K562 (cell line): Measurements from ENCODE around the gene INHA. TPM values are rescaled to one million over a fixed set of nuclear protein-coding genes. Genes with fewer than 3 reads are reported as not detected.
A peak's percentile ranks its signal among the peaks of the same experiment; 100 is the strongest.

ENCODE experiments used
- ATAC-seq: fragments of 200-7000 bp; cut with Tn5 transposase; 3 replicates; pipeline ENCODE4 v1.9.1; 2020; ENCODE audit warnings: moderate library complexity
- BruUV-seq: library from RNA; stranded (reverse); fragments of 400-500 nt; replicated peaks from 2 replicates; lab custom pipeline; 2021; lab: Mats Ljungman, UMichigan
- CTCF ChIA-PET: fragments of 300-600 bp; formaldehyde crosslinking; extraction: SDS; loops from one replicate; lab custom pipeline; 2021; ENCODE audit warnings: low intra/inter-chr PET ratio; lab: Yijun Ruan, JAX
- POLR2A ChIA-PET: fragments of 300-600, 350-650 bp; sonication (Branson Sonifier 250); formaldehyde crosslinking; extraction: SDS; loops from one replicate; lab custom pipeline; 2021; ENCODE audit warnings: antibody characterized with exemption, inconsistent platforms; lab: Yijun Ruan, JAX
- DNase-seq, 4 experiments: peaks; one replicate each; pipeline versions ENCODE4 v3.0.0 to v3.0.0-alpha.2; 2011 to 2018; ENCODE audit warnings: low spot score in 3 of 4, mixed read lengths in 3 of 4; ENCODE audit errors: extremely low read depth in 1 of 4
- FAIRE-seq: peaks from 2 replicates; lab custom pipeline; 2011; peaks lifted over from hg19 to GRCh38; lab: Jason Lieb, UNC
- H2AFZ ChIP-seq: 2 replicates; pipeline ENCODE4 v1.6.0; 2011; ENCODE audit warnings: low read depth, low read length, control low read depth, inconsistent platforms
- H3K27ac ChIP-seq: fragments of 200-600 bp; 3 replicates; pipeline ENCODE4 v1.8.0; 2011; ENCODE audit warnings: low read depth, mild to moderate bottlenecking, control low read depth, inconsistent platforms, low read length, moderate library complexity, mixed read lengths; ENCODE audit errors: extremely low read depth
- H3K27me3 ChIP-seq, 2 experiments: fragments of 300-600 bp in 1 of 2; 2 replicates in 1 of 2; 3 replicates in 1 of 2; pipeline versions ENCODE4 v1.6.0 to v1.8.0; 2011; ENCODE audit warnings: inconsistent platforms in 2 of 2, low read length in 2 of 2, mild to moderate bottlenecking in 1 of 2, mixed read lengths in 1 of 2, moderate library complexity in 1 of 2; ENCODE audit not compliant: control insufficient read depth in 2 of 2, insufficient read depth in 2 of 2
- H3K36me3 ChIP-seq: fragments of 300-600 bp; 3 replicates; pipeline ENCODE4 v1.8.0; 2011; ENCODE audit warnings: mild to moderate bottlenecking, low read length, inconsistent platforms; ENCODE audit not compliant: control insufficient read depth, insufficient read depth
- H3K4me1 ChIP-seq, 2 experiments: fragments of 200-600 bp in 1 of 2; replicated peaks in 1 of 2; 2 replicates in 1 of 2; 3 replicates in 1 of 2; pipeline versions ENCODE4 v1.5.1 to v1.8.0; 2011; ENCODE audit warnings: inconsistent platforms in 2 of 2, low read length in 2 of 2, mild to moderate bottlenecking in 1 of 2, mixed read lengths in 1 of 2, moderate library complexity in 1 of 2; ENCODE audit not compliant: control insufficient read depth in 2 of 2, insufficient read depth in 2 of 2
- H3K4me2 ChIP-seq: 2 replicates; pipeline ENCODE4 v1.6.1; 2011; ENCODE audit warnings: low read length, control low read depth, inconsistent platforms, mixed read lengths; ENCODE audit not compliant: insufficient read depth
- H3K4me3 ChIP-seq: fragments of 200-600 bp; sonication (generic), shearing (Covaris generic); 2 replicates; pipeline ENCODE4 v1.5.1; 2016; ENCODE audit warnings: control low read depth, inconsistent platforms
- H3K79me2 ChIP-seq: fragments of 200-600 bp; 3 replicates; pipeline ENCODE4 v1.8.0; 2011; ENCODE audit warnings: low read length, inconsistent platforms; ENCODE audit not compliant: control insufficient read depth, insufficient read depth
- H3K9ac ChIP-seq, 2 experiments: 2 replicates each; pipeline versions ENCODE4 v1.6.0 to v1.6.1; 2011; ENCODE audit warnings: low read depth in 2 of 2, low read length in 2 of 2, control low read depth in 1 of 2, inconsistent platforms in 1 of 2, mild to moderate bottlenecking in 1 of 2, mixed read lengths in 1 of 2; ENCODE audit not compliant: insufficient read depth in 1 of 2
- H3K9me1 ChIP-seq: one replicate; pipeline ENCODE4 v1.6.0; 2011; ENCODE audit warnings: inconsistent platforms, mild to moderate bottlenecking, low read length, moderate library complexity; ENCODE audit not compliant: control insufficient read depth, insufficient read depth
- H3K9me3 ChIP-seq: replicated peaks from 2 replicates; pipeline ENCODE4 v1.5.1; 2011; ENCODE audit warnings: low read depth, low read length, inconsistent platforms; ENCODE audit not compliant: control insufficient read depth, insufficient read depth
- H4K20me1 ChIP-seq: replicated peaks from 2 replicates; pipeline ENCODE4 v1.6.1; 2011; ENCODE audit warnings: low read length, inconsistent platforms, mixed read lengths; ENCODE audit not compliant: control insufficient read depth, insufficient read depth
- ARID1B ChIP-seq: fragments of 450-650 bp; IDR thresholded peaks from 2 replicates; pipeline ENCODE4 v1.6.1; 2016; ENCODE audit warnings: antibody characterized with exemption, mild to moderate bottlenecking, inconsistent platforms
- ATF1 ChIP-seq, 2 experiments: fragments of 450-650 bp in 1 of 2; IDR thresholded peaks; 2 replicates each; pipeline ENCODE4 v1.6.1; 2016; ENCODE audit warnings: missing compliant biosample characterization in 1 of 2, missing genetic modification characterization in 1 of 2
- CCNT2 ChIP-seq: IDR thresholded peaks from 2 replicates; pipeline ENCODE4 v1.6.1; 2011; ENCODE audit warnings: borderline replicate concordance, low read depth, mild to moderate bottlenecking, moderate library complexity, mixed read lengths, low read length; ENCODE audit not compliant: insufficient read length; ENCODE audit errors: extremely low read depth
- CEBPB ChIP-seq: fragments of 450-650 bp; IDR thresholded peaks from 2 replicates; pipeline ENCODE4 v1.6.1; 2016; ENCODE audit warnings: missing genetic modification characterization, missing compliant biosample characterization
- ETV6 ChIP-seq, 3 experiments: fragments of 150-350 bp in 1 of 3; sonication (generic) in 1 of 3; formaldehyde crosslinking in 1 of 3; IDR thresholded peaks; 2 replicates each; pipeline versions ENCODE4 v1.6.1 to v1.8.0; 2014 to 2022; ENCODE audit warnings: borderline replicate concordance in 2 of 3, low read depth in 2 of 3, antibody characterized with exemption in 1 of 3, low read length in 1 of 3, mild to moderate bottlenecking in 1 of 3, missing genetic modification reagents in 1 of 3
- GABPB1 ChIP-seq: sonication (generic); formaldehyde crosslinking; IDR thresholded peaks from 2 replicates; pipeline ENCODE4 v1.8.0; 2022; ENCODE audit warnings: mild to moderate bottlenecking, missing genetic modification reagents
- L3MBTL2 ChIP-seq: fragments of 450-650 bp; IDR thresholded peaks from 2 replicates; pipeline ENCODE4 v1.6.1; 2016; ENCODE audit warnings: mild to moderate bottlenecking, moderate library complexity
- SMAD3 ChIP-seq: fragments of 450-650 bp; formaldehyde crosslinking; conservative IDR thresholded peaks from 2 replicates; pipeline ENCODE4 v1.4.0; 2020; ENCODE audit warnings: mild to moderate bottlenecking
- SMC3 ChIP-seq: conservative IDR thresholded peaks from 2 replicates; pipeline ENCODE4 v1.6.1; 2011; ENCODE audit warnings: low read depth, low read length, improper control_type of control experiment; ENCODE audit not compliant: insufficient read depth
- SNRNP70 ChIP-seq: fragments of 200-400 bp; formaldehyde crosslinking; optimal IDR thresholded peaks from 2 replicates; pipeline ENCODE3; 2017; ENCODE audit warnings: low read depth, low read length
- SP1 ChIP-seq: sonication (generic); formaldehyde crosslinking; IDR thresholded peaks from 2 replicates; pipeline ENCODE4 v1.8.1; 2022; ENCODE audit warnings: mild to moderate bottlenecking, missing genetic modification reagents
- SUPT5H ChIP-seq: fragments of 450-650 bp; IDR thresholded peaks from 2 replicates; pipeline ENCODE4 v1.6.1; 2016
- ZBTB11 ChIP-seq, 3 experiments: fragments of 200-800 bp in 1 of 3; fragments of 250-450 bp in 1 of 3; fragments of 450-650 bp in 1 of 3; sonication (Bioruptor Pico) in 1 of 3; sonication (Bioruptor generic) in 1 of 3; formaldehyde crosslinking in 1 of 3; IDR thresholded peaks; 2 replicates each; pipeline versions ENCODE4 v1.6.1 to v1.8.0; 2016 to 2022; ENCODE audit warnings: mild to moderate bottlenecking in 2 of 3, missing genetic modification characterization in 2 of 3, missing compliant biosample characterization in 1 of 3, moderate library complexity in 1 of 3
- WGBS: fragments of 100-300 bp; shearing (Covaris generic); methylation state at CpG from one replicate; pipeline ENCODE4 v1.1.6; 2016; ENCODE audit warnings: low coverage, mixed read lengths; ENCODE audit not compliant: insufficient coverage; ENCODE audit errors: missing lambda C conversion rate; 5-methylcytosine and 5-hydroxymethylcytosine counted together
- in situ Hi-C: fragments of 300-500 bp; cut with MboI; formaldehyde crosslinking; loops from 4 replicates; pipeline ENCODE4 v1.15.0; 2018; ENCODE audit warnings: inconsistent platforms, mixed read lengths
- intact Hi-C: fragments of 100-400 bp; cut with micrococcal nuclease; formaldehyde crosslinking; loops from 2 replicates; pipeline ENCODE4 v1.14.2; 2022
- polyA plus RNA-seq, 8 experiments: library from polyadenylated mRNA; depleted of rRNA in 4 of 8; stranded (reverse) in 5 of 8; unstranded in 3 of 8; fragments of >200 nt; fragmentation: Nextera tagmentation in 2 of 8; fragmentation: Illumina TruSeq in 1 of 8; extraction: Ambion mirVana in 2 of 8; extraction: Trizol in 1 of 8; gene quantifications; 2 replicates each; pipeline versions ENCODE4 v1.2.1 to v1.2.3, GENCODE V29; 2011 to 2014; ENCODE audit warnings: inconsistent platforms in 1 of 8, missing spikeins in 1 of 8
- total RNA-seq, 7 experiments: library from RNA; depleted of rRNA in 6 of 7; stranded (reverse); fragments of >200 nt in 6 of 7; fragmentation: Illumina TruSeq in 2 of 7; extraction: Trizol in 2 of 7; gene quantifications; 2 replicates each; pipeline versions ENCODE4 v1.2.1 to v1.2.3, GENCODE V29; 2011 to 2021; ENCODE audit warnings: low replicate concordance in 1 of 7
- TF ChIP-seq, protein P1 (sequence below): fragments of 150-350 bp; conservative IDR thresholded peaks from 2 replicates; pipeline ENCODE4 v1.6.1; 2014; ENCODE audit warnings: low read length

The INHA gene
- total and polyA plus RNA-seq, 9 of the 15 experiments (the other 6 are each of a cell fraction or from before 2014, with no cell fraction given) = 0.07 to 1.9 (median 0.40) TPM

DNA sequence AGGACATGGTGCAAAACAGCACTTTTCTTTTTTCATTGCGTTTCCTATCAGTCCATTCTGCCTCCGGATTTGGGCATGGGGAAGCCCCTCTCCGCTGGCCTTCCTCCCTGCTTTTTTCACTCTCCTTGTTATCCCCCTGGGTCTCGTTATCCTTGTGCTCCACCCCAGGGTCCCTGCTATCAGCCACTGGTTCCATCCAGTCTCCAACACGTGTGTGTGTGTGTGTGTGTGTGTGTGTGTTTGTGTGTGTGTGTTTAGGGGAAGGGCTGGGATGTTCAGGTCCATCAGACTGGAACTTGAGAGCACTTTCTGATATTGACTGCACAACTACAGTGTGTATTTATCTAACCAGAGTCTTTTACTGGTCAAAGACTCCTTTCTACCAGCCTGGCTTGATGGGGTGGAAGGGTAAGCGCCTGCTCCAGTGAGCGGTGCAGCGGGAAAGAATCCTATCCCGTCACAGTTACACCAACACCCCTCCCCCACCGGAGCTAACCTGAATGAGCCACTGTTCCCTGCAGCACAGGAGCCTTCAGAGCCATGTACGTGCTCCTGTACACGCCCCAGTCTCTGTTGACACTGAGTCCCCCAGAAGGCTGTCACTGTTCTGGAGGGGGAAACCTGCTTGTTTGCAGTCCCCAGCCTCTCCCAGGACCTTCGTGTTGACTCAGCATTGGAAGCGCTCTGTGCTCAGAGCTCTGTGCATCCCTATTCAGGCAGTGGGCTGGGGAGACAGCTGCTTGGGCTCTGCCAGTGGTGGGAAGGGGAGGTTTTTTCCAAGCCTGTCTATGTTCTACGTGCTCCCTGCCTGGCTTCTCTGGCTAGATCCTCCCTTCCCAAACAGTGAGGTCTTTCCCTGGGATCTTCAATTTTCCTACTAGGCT is 4.6 kb downstream of the INHA start:
- H3K9ac ChIP-seq = peak overlapping the region in 1 of 2 experiments; percentile 79; a peak in 1 of 4 replicates
- no peak overlapping the region for H3K27ac ChIP-seq
- H3K9me3 ChIP-seq = no peaks in the 10 kb centered on the region
- ChIA-PET POLR2A (interaction anchor here (1.0 to 1.3 kb wide), 4 partner anchors 10 to 21 kb away, joined by 3 to 8 read pairs (median 8); partner anchors contain the start of gene STK11IP), CTCF (no interaction called here)
- H3K27me3 ChIP-seq = no peaks in the 10 kb centered on the region
- H3K4me1 ChIP-seq = peaks cover 40% of the 10 kb centered on the region in 2 experiments; a peak in 4 of 5 replicates
- peak; percentile 54 for ATAC-seq
- H3K9me1 ChIP-seq = no peaks in the 10 kb centered on the region
- intact Hi-C loops = no loop called here
- peak; percentile 25 to 45 (median 34) for DNase-seq
- H3K4me2 ChIP-seq = peak overlapping the region; percentile 63
- peak overlapping the region; percentile 84 for H2AFZ ChIP-seq
- H3K79me2 ChIP-seq = no peaks in the 10 kb centered on the region
- no TSS peak for BruUV-seq
- in situ Hi-C loops = no loop called here
- H4K20me1 ChIP-seq = no peaks in the 10 kb centered on the region
- WGBS = 24% methylated on average over 14 of the region's 15 CpGs
- FAIRE-seq = peak; percentile 40
- H3K4me3 ChIP-seq = no peak overlapping the region
- no peaks in the 10 kb centered on the region for H3K36me3 ChIP-seq
- no peak for TF ChIP-seq SP1
- TF ChIP-seq, protein P1, sequence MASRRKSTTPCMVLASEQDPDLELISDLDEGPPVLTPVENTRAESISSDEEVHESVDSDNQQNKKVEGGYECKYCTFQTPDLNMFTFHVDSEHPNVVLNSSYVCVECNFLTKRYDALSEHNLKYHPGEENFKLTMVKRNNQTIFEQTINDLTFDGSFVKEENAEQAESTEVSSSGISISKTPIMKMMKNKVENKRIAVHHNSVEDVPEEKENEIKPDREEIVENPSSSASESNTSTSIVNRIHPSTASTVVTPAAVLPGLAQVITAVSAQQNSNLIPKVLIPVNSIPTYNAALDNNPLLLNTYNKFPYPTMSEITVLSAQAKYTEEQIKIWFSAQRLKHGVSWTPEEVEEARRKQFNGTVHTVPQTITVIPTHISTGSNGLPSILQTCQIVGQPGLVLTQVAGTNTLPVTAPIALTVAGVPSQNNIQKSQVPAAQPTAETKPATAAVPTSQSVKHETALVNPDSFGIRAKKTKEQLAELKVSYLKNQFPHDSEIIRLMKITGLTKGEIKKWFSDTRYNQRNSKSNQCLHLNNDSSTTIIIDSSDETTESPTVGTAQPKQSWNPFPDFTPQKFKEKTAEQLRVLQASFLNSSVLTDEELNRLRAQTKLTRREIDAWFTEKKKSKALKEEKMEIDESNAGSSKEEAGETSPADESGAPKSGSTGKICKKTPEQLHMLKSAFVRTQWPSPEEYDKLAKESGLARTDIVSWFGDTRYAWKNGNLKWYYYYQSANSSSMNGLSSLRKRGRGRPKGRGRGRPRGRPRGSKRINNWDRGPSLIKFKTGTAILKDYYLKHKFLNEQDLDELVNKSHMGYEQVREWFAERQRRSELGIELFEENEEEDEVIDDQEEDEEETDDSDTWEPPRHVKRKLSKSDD = no peak
- TF ChIP-seq SNRNP70 = no peak
- TF ChIP-seq SMC3 = no peak
- TF ChIP-seq CCNT2 = no peak
- no peak for TF ChIP-seq L3MBTL2
- no peak for TF ChIP-seq ATF1 (CRISPR knock-in tag; IDR thresholded peaks at IDR 0.05)
- TF ChIP-seq ATF1 (tag; IDR thresholded peaks at IDR 0.05) = 0 out of 2 replicates have a peak, but pooled peaks have one; percentile 8
- TF ChIP-seq GABPB1 (CRISPR knock-in tag) = no peak
- no peak for TF ChIP-seq ZBTB11 (CRISPR knock-in tag; IDR thresholded peaks at IDR 0.05)
- TF ChIP-seq ARID1B = no peak
- no peak for TF ChIP-seq CEBPB (tag)
- TF ChIP-seq SMAD3 = no peak
- no peak for TF ChIP-seq SUPT5H
- no peak for TF ChIP-seq ETV6 (IDR thresholded peaks at IDR 0.05; ENCODE audit: borderline replicate concordance in 1 of 2, low read depth in 2 of 2, low read length in 1 of 2)
- no peak for TF ChIP-seq ETV6 (CRISPR knock-in tag; IDR thresholded peaks at IDR 0.05; ENCODE audit: borderline replicate concordance)
